Heart left ventricle (tissue), 16 donors: Measurements from ENCODE around the gene IL3RA. TPM values are rescaled to one million over a fixed set of nuclear protein-coding genes. Genes with fewer than 3 reads are reported as not detected.

ENCODE experiments used
- ATAC-seq, 4 donors: fragments of 200-7000 bp; cut with Tn5 transposase; one replicate each; pipeline ENCODE4 v1.9.1; 2020 to 2022; ENCODE audit warnings: moderate library complexity in 4 of 4, mild to moderate bottlenecking in 3 of 4, moderate number of reproducible peaks in 1 of 4
- DNase-seq, 5 donors: peaks; one replicate each; pipeline ENCODE4 v3.0.0-alpha.2; 2020
- H3K27ac ChIP-seq, 12 donors: fragments of 200-600 bp; sonication (generic) in 4 of 12; one replicate each; pipeline versions ENCODE4 v1.5.0 to v1.8.0; 2016 to 2022; ENCODE audit warnings: mild to moderate bottlenecking in 2 of 12
- H3K27me3 ChIP-seq, 9 donors: fragments of 200-600 bp; sonication (generic) in 2 of 9; one replicate each; pipeline versions ENCODE4 v1.5.1 to v1.8.0; 2016 to 2022; ENCODE audit warnings: mild to moderate bottlenecking in 3 of 9
- H3K36me3 ChIP-seq, 9 donors: fragments of 200-600 bp; sonication (generic) in 2 of 9; one replicate each; pipeline versions ENCODE4 v1.5.0 to v1.8.0; 2018 to 2022; ENCODE audit warnings: mild to moderate bottlenecking in 2 of 9
- H3K4me1 ChIP-seq, 12 donors: fragments of 200-600 bp; sonication (generic) in 4 of 12; one replicate each; pipeline versions ENCODE4 v1.5.0 to v1.8.0; 2016 to 2022; ENCODE audit warnings: mild to moderate bottlenecking in 3 of 12
- H3K4me3 ChIP-seq, 12 donors: fragments of 200-600 bp; sonication (generic) in 4 of 12; one replicate each; pipeline versions ENCODE4 v1.5.0 to v1.8.0; 2017 to 2022; ENCODE audit warnings: mild to moderate bottlenecking in 9 of 12, moderate library complexity in 4 of 12
- H3K9me3 ChIP-seq, 12 donors: fragments of 200-600 bp; sonication (generic) in 4 of 12; one replicate each; pipeline versions ENCODE4 v1.5.0 to v1.8.0; 2016 to 2022; ENCODE audit warnings: mild to moderate bottlenecking in 1 of 12
- POLR2A ChIP-seq, 2 donors: fragments of 450-650 bp; IDR thresholded peaks; one replicate each; pipeline ENCODE4 v1.6.1; 2017; ENCODE audit warnings: antibody characterized with exemption in 2 of 2, mild to moderate bottlenecking in 2 of 2, moderate library complexity in 2 of 2
- WGBS, 4 donors: extraction: QIAGEN DNeasy Blood & Tissue Kit in 2 of 4; methylation state at CpG; one replicate each; pipeline versions ENCODE4 v1.1.5 to v1.1.7; 2013 to 2018; 5-methylcytosine and 5-hydroxymethylcytosine counted together
- intact Hi-C, 10 donors: fragments of 100-400 bp; cut with DNase I; formaldehyde crosslinking; loops; one replicate each; pipeline versions ENCODE4 v1.11.1 to v1.14.2; 2022
- polyA plus RNA-seq, 2 donors: library from polyadenylated mRNA; stranded (reverse); fragments of 200-250 nt; gene quantifications; one replicate each; pipeline ENCODE4 v1.2.3, GENCODE V29; 2013
- total RNA-seq, 9 donors: library from RNA; depleted of rRNA in 2 of 9; stranded (reverse); fragments of >200 nt in 2 of 9; fragmentation: NEBNext Ultra II Directional in 3 of 9; extraction: Animal tissue kit (Norgen Biotek cat#: 25700) in 3 of 9; gene quantifications; one replicate each; pipeline versions ENCODE4 v1.1.0 to v1.2.4, GENCODE V29; 2016 to 2023
- TF ChIP-seq, protein P1 (sequence below), 12 donors: fragments of 200-600 bp; sonication (generic) in 4 of 12; IDR thresholded peaks; one replicate each; pipeline versions ENCODE4 v1.5.0 to v1.8.0; 2018 to 2022; ENCODE audit warnings: antibody characterized with exemption in 12 of 12, mild to moderate bottlenecking in 5 of 12
- donor health status: ischemic (EF 13 %, LVEDD 7.1; RV severe dilation, severe dysfunction).
- donor health status: healthy with polysubstance abuse.
- donor health status: DM: no; HTN: yes; CAD: no.
- donor health status: DM: no; HTN: no; CAD: no.
- donor health status: ischemic (EF 25% LVEDD 6.9; RV normal size, moderate dysfunction).
- donor health status: ischemic (EF 25% LVEDD 5.7; RV mildly dilated, moderate dysfunction).
- donor health status: healthy.
- donor health status: DM: yes; HTN: yes; CAD: no.
- donor health status: ischemic (EF 35%, LVEDD 5.7; RV mildly dilated, moderate dysfunction).
- donor health status: nonischemic (EF 11% LVEDD 7.7; RV severe dilation, severe dysfunction).
- donor health status: DM: yes; HTN: yes; CAD: no.
- donor health status: PGD.
- donor health status: ischemic (EF 29% LVEDD 5.4; RV normal size, mild dysfunction).
- donor health status: nonischemic (EF 23%, LVEDD 6.1; RV moderate dilation, normal function).

IL3RA gene
- total and polyA plus RNA-seq, 11 donors = 3.2 to 20.4 (median 4.7) TPM

DNA sequence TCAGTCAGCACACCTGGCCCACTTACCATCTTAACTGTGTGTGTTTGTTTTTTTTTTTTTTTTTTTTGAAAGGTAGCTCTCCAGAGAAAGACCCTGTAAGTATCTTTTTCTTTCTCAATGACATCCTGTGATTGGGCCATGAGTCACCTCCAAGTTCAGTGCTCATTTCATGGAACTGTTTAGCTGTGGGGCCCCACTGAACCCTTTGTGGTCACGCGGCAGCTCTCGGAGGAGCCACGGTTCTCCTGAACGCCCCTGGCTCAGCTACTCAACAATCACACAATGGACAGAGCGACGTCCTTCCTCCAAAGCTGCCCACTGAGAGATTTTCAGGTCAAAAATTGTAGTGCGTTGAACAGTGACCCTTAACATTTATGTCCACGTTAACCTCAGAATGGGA, 14.2 kb upstream of the IL3RA start:
- H3K4me3 ChIP-seq = no peak overlapping the region
- H3K27me3 ChIP-seq = peaks cover 0 to 3% (median 0%) of the 10 kb centered on the region in 9 donors
- H3K27ac ChIP-seq = no peak overlapping the region
- H3K36me3 ChIP-seq = no peaks in the 10 kb centered on the region
- TF ChIP-seq POLR2A (IDR thresholded peaks at IDR 0.05) = no peak
- TF ChIP-seq, protein P1, sequence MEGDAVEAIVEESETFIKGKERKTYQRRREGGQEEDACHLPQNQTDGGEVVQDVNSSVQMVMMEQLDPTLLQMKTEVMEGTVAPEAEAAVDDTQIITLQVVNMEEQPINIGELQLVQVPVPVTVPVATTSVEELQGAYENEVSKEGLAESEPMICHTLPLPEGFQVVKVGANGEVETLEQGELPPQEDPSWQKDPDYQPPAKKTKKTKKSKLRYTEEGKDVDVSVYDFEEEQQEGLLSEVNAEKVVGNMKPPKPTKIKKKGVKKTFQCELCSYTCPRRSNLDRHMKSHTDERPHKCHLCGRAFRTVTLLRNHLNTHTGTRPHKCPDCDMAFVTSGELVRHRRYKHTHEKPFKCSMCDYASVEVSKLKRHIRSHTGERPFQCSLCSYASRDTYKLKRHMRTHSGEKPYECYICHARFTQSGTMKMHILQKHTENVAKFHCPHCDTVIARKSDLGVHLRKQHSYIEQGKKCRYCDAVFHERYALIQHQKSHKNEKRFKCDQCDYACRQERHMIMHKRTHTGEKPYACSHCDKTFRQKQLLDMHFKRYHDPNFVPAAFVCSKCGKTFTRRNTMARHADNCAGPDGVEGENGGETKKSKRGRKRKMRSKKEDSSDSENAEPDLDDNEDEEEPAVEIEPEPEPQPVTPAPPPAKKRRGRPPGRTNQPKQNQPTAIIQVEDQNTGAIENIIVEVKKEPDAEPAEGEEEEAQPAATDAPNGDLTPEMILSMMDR (IDR thresholded peaks at IDR 0.05) = no peak
- WGBS, 4 donors = 75 to 82% (median 79%) methylated on average over 9 of the region's 9 CpGs
- intact Hi-C loops = loop anchor here in 2 of 10 donors (5.0 kb wide), 2 partner anchors 70 to 1270 kb away; partner anchors contain the start of gene SLC25A6 (in 1 of the 2)
- no peaks in the 10 kb centered on the region for H3K9me3 ChIP-seq
- peaks cover 0 to 4% (median 0%) of the 10 kb centered on the region in 12 donors for H3K4me1 ChIP-seq
- ATAC-seq (no peak), DNase-seq (peak in 1 of 5 donors; percentile 13)

DNA sequence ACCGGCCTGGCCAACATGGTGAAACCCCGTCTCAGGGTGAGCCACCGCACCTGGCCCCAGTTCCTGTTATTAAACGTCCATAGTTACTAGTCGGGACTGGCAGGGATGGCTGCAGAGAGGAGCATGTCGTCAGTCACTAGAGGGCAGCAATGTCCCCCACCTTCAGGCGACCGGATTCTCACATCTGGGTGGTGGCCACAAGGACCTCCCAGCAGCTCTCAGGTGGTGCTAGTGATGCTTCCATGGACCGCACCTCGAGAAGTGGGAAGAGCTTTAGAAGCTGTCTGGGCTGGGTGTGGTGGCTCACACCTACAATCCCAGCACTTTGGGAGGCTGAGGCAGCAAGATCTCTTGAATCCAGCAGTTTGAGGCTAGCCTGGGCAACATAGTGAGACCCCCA, 13.3 kb upstream of the IL3RA start:
- 5 to 24% (median 12%) methylated on average over 6 to 10 of the region's 10 CpGs for WGBS, 4 donors
- TF ChIP-seq, protein P1 (IDR thresholded peaks at IDR 0.05) = peak in 11 of 12 donors; percentile 19 to 62 (median 51)
- TF ChIP-seq POLR2A (IDR thresholded peaks at IDR 0.05) = no peak
- Histone ChIP-seq H3K4me3 (no peak overlapping the region), H3K9me3 (no peaks in the 10 kb centered on the region), H3K4me1 (peaks cover 0 to 4% (median 0%) of the 10 kb centered on the region in 12 donors), H3K27ac (no peak overlapping the region), H3K36me3 (no peaks in the 10 kb centered on the region), H3K27me3 (peaks cover 0 to 3% (median 0%) of the 10 kb centered on the region in 9 donors)
- intact Hi-C loops = loop anchor here in 2 of 10 donors (5.0 kb wide), 2 partner anchors 69 to 1269 kb away; partner anchors contain the start of gene SLC25A6 (in 1 of the 2)
- ATAC-seq (peak; percentile 32 to 77 (median 64)), DNase-seq (peak in 4 of 5 donors; percentile 36 to 64 (median 47))

DNA sequence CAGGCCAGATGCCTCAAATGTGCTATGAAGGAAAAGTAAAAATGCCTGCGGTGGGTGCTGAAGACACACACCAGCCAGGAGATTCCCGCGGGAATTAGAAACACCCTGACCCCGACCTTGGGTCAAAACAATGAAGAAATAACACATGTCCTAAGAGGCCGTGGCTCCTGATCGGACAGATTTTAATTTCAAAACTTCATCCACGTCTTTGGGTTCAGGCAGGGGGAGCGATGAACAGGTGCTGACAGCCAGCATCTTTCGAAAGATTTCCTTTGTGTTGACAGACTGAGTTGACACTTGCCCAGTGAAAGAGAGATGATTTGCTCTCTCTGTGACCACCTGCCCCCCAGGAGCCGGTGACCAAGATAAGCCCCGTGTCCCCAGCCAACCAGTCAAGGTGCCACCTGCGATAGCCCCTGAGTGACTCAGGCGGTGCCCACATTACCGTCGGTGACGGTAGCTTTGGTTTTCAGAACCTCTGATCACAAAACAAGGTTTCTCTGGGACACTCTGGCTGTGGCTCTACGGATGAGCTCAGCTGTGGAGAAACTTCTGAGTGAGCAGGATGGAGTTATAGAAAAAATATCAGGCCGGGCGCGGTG, 11.0 kb upstream of the IL3RA start:
- intact Hi-C loops = no loop called here
- H3K36me3 ChIP-seq = no peaks in the 10 kb centered on the region
- H3K4me1 ChIP-seq = peaks cover 0 to 4% (median 0%) of the 10 kb centered on the region in 12 donors
- ATAC-seq = no peak
- no peak overlapping the region for H3K27ac ChIP-seq
- no peak for TF ChIP-seq POLR2A (IDR thresholded peaks at IDR 0.05)
- TF ChIP-seq, protein P1 (IDR thresholded peaks at IDR 0.05) = no peak
- DNase-seq = peak in 1 of 5 donors; percentile 33
- no peaks in the 10 kb centered on the region for H3K9me3 ChIP-seq
- H3K4me3 ChIP-seq = no peak overlapping the region
- WGBS, 4 donors = 50 to 52% (median 51%) methylated on average over 20 of the region's 20 CpGs
- H3K27me3 ChIP-seq = peaks cover 0 to 4% (median 0%) of the 10 kb centered on the region in 9 donors

DNA sequence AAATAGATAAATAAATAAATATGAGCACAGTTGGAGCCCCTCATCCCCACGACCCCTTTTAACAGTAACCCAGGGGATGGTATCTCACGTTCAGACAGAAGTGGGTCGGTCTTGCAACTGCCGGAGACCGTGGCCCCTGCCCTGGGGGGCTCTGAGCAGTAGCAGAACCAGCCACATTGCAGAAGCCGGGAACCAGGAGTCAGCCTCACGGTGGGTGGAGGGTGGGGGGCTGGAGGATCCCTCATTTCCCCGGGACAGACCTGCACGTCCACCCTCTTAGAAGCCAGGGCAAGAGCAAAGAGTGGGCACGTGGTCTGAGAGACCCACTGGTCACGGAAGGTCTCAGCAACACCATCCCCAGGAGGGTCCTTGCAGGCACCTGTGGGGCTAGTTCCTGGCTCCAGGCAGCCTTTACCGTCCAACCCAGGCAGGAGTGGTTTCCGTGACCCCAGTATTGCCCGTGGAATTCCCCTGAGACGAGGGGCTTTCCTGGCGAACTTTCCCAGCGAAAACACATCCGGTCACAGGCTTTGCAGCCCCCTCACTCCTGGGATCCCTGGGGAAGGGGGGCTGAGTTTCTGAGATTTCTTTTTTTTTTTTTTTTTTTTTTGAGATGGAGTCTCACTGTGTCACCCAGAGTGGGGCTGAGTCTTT, 8.8 kb upstream of the IL3RA start:
- no peaks in the 10 kb centered on the region for H3K4me1 ChIP-seq
- H3K9me3 ChIP-seq = no peaks in the 10 kb centered on the region
- WGBS, 4 donors = 46 to 55% (median 49%) methylated on average over 18 of the region's 18 CpGs
- no peak for ATAC-seq
- peaks cover 0 to 4% (median 0%) of the 10 kb centered on the region in 9 donors for H3K27me3 ChIP-seq
- no peak for TF ChIP-seq POLR2A (IDR thresholded peaks at IDR 0.05)
- TF ChIP-seq, protein P1 (IDR thresholded peaks at IDR 0.05) = no peak
- H3K27ac ChIP-seq = no peak overlapping the region
- DNase-seq = peak in 1 of 5 donors; percentile 34
- H3K4me3 ChIP-seq = no peak overlapping the region
- intact Hi-C loops = no loop called here
- H3K36me3 ChIP-seq = no peaks in the 10 kb centered on the region
